Measurements from ENCODE around the gene SLCO1B3.

SLCO1B3 gene

DNA sequence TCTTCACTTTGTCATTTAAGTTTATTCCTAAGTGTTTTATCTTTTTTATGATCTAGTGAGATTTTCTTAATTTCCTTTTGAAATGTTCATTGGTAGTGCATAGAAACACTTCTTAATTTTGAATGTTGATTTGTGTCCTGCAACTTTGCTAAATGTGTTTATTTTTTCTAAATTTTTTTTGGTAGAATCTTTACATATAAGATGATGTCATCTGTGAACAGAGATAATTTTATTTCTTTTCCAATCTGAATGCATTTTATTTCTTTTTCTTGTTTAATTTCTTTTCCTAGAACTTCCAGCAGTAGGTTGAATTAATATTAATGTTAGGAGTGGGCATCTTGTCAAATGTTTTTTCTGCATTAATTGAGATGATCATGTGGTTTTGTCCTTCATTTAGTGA is 42.1 kb downstream of the SLCO1B3 start:
- no peaks in the 10 kb centered on the region for H3K36me3 Mint-ChIP-seq (ENCODE audit: low read depth)
- peaks cover 12% of the 10 kb centered on the region for H3K9me3 Mint-ChIP-seq
- H3K27ac Mint-ChIP-seq = no peak overlapping the region
- no peaks in the 10 kb centered on the region for H3K4me1 Mint-ChIP-seq
- no peak for DNase-seq
- peaks cover 4% of the 10 kb centered on the region for H3K27me3 Mint-ChIP-seq (ENCODE audit: low read depth, poor library complexity)
- H3K4me3 Mint-ChIP-seq = no peak overlapping the region
- TF ChIP-seq, protein P1, sequence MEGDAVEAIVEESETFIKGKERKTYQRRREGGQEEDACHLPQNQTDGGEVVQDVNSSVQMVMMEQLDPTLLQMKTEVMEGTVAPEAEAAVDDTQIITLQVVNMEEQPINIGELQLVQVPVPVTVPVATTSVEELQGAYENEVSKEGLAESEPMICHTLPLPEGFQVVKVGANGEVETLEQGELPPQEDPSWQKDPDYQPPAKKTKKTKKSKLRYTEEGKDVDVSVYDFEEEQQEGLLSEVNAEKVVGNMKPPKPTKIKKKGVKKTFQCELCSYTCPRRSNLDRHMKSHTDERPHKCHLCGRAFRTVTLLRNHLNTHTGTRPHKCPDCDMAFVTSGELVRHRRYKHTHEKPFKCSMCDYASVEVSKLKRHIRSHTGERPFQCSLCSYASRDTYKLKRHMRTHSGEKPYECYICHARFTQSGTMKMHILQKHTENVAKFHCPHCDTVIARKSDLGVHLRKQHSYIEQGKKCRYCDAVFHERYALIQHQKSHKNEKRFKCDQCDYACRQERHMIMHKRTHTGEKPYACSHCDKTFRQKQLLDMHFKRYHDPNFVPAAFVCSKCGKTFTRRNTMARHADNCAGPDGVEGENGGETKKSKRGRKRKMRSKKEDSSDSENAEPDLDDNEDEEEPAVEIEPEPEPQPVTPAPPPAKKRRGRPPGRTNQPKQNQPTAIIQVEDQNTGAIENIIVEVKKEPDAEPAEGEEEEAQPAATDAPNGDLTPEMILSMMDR (IDR thresholded peaks at IDR 0.05) = no peak

DNA sequence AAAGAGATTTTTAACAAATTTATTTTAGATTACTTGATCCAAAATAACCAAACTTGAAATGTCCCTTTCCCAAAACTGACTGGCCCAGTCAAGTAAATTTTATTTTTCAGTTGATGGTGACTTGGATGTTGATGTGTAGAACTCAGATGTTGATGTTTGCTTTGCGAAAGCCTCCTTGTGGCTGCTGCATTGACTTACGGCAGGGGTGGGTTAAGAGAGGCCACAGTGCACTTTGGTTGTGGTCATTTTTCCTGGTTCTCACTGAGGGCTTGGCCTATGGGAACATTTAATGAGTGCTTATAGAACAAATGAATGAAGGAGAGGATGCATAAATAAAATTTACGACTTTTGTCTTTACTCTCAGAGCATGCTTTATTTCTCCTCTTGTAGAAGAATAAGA is 52.6 kb downstream of the SLCO1B3 start:
- TF ChIP-seq, protein P1 (IDR thresholded peaks at IDR 0.05) = no peak
- Mint-ChIP-seq H3K27ac (no peak overlapping the region), H3K4me3 (no peak overlapping the region), H3K4me1 (no peaks in the 10 kb centered on the region), H3K27me3 (ENCODE audit: low read depth, poor library complexity) (no peaks in the 10 kb centered on the region), H3K36me3 (ENCODE audit: low read depth) (no peaks in the 10 kb centered on the region), H3K9me3 (no peaks in the 10 kb centered on the region)
- DNase-seq = no peak

DNA sequence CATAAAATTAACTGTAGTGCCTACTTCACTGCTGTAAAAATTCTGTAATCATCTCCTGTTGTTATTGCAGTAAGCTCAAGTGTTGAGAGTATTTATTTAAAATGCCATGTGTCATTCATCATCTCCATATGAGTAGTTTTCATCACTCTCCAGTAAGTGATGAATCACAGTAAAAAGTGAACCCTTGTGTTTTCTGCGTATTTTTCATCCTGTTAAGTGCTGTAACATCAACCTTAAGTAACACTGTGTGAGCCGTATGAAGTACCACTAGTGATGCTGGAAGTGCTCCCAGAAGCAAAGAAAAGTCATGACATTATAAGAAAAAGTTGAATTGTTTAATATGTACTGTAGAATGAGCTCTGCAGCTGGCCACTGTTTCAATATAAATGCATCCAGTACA is 55.4 kb downstream of the SLCO1B3 start:
- H3K4me3 Mint-ChIP-seq = no peak overlapping the region
- no peak for DNase-seq
- H3K27me3 Mint-ChIP-seq (ENCODE audit: low read depth, poor library complexity) = no peaks in the 10 kb centered on the region
- no peaks in the 10 kb centered on the region for H3K36me3 Mint-ChIP-seq (ENCODE audit: low read depth)
- H3K27ac Mint-ChIP-seq = no peak overlapping the region
- no peaks in the 10 kb centered on the region for H3K4me1 Mint-ChIP-seq
- TF ChIP-seq, protein P1 (IDR thresholded peaks at IDR 0.05) = no peak
- H3K9me3 Mint-ChIP-seq = no peaks in the 10 kb centered on the region

DNA sequence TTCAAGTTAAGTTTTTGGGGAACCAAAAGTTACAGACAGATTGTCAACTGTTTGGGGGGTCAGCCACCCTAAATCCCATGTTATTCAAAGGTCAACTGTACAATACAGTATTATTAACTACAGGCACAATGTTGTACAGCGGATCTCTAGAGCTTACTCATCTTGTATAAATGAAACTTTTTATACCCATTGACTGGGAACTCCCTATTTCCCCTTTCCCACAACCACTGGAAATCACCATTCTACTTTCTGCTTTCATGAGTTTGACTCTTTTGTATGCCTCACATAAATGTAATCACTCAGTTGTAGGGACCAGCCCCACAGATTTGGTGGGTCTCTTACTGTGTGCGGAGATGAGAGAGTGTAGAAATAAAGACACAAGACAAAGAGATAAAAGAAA is 57.8 kb downstream of the SLCO1B3 start:
- no peak overlapping the region for H3K27ac Mint-ChIP-seq
- H3K27me3 Mint-ChIP-seq (ENCODE audit: low read depth, poor library complexity) = no peaks in the 10 kb centered on the region
- no peaks in the 10 kb centered on the region for H3K36me3 Mint-ChIP-seq (ENCODE audit: low read depth)
- TF ChIP-seq, protein P1 (IDR thresholded peaks at IDR 0.05) = no peak
- H3K4me1 Mint-ChIP-seq = no peaks in the 10 kb centered on the region
- H3K9me3 Mint-ChIP-seq = no peaks in the 10 kb centered on the region
- no peak overlapping the region for H3K4me3 Mint-ChIP-seq
- no peak for DNase-seq

DNA sequence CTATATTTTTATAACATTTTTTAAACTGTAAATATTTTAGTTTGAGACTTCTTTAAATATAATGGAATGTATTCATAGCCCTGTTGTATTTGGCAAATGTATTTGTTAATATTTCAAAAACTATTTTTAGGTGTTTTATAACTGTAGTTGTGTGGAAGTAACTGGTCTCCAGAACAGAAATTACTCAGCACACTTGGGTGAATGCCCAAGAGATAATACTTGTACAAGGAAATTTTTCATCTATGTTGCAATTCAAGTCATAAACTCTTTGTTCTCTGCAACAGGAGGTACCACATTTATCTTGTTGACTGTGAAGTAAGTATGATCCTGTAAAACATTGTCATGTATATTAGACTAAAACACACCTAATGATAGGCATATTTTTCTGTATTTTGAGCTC is 72.8 kb downstream of the SLCO1B3 start:
- no peak overlapping the region for H3K4me3 Mint-ChIP-seq
- no peaks in the 10 kb centered on the region for H3K9me3 Mint-ChIP-seq

DNA sequence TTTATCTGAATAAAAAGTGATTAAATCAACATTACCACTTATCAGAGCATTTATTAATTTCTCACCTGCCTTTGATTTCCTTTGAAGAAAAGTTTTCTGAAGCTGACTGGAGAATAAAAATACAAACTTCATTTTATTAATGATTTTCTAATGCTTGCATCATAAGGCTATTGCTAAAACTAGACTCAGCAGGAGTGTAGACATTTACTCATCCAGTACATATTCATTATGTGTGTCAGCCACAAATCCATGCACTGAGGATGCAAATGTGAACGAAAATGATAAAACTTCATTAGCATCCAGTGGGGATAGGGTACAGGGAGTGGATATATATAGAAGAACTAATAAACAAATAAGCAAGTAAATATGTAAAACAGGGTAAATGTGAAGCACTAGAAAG is 74.6 kb downstream of the SLCO1B3 start:
- Mint-ChIP-seq H3K9me3 (peaks cover 7% of the 10 kb centered on the region), H3K27ac (no peak overlapping the region), H3K36me3 (ENCODE audit: low read depth) (no peaks in the 10 kb centered on the region), H3K4me3 (no peak overlapping the region), H3K27me3 (ENCODE audit: low read depth, poor library complexity) (no peaks in the 10 kb centered on the region), H3K4me1 (no peaks in the 10 kb centered on the region)
- TF ChIP-seq, protein P1 (IDR thresholded peaks at IDR 0.05) = no peak
- DNase-seq = no peak

More for the DNA sequence above, 72.8 kb downstream of the SLCO1B3 start:
- Mint-ChIP-seq H3K27me3 (ENCODE audit: low read depth, poor library complexity) (no peaks in the 10 kb centered on the region), H3K27ac (no peak overlapping the region), H3K36me3 (ENCODE audit: low read depth) (no peaks in the 10 kb centered on the region), H3K4me1 (no peaks in the 10 kb centered on the region)
- TF ChIP-seq, protein P1 (IDR thresholded peaks at IDR 0.05) = no peak
- no peak for DNase-seq
